Mesenchymal stem cell (in vitro differentiated cells and primary cell): Measurements from ENCODE around the gene KDF1.
"Not testable (repeated sequence)": the region's sequence is repeated elsewhere in the genome, so short reads cannot be mapped to it uniquely, and the experiment has no call there.

ENCODE experiments used
- DNase-seq: peaks from one replicate; pipeline ENCODE4 v3.0.0-alpha.2; 2013
- H2AFZ ChIP-seq: one replicate; pipeline ENCODE4 v1.6.1; 2013; ENCODE audit warnings: low read depth, mild to moderate bottlenecking, control low read depth, inconsistent platforms, low read length, moderate library complexity
- H2AK5ac ChIP-seq: 2 replicates; pipeline ENCODE4 v1.6.1; 2013; ENCODE audit warnings: low read length, moderate library complexity, mild to moderate bottlenecking, inconsistent platforms; ENCODE audit not compliant: severe bottlenecking
- H2BK120ac ChIP-seq: one replicate; pipeline ENCODE4 v1.6.1; 2013; ENCODE audit warnings: low read depth, mild to moderate bottlenecking, inconsistent platforms, low read length, moderate library complexity
- H2BK12ac ChIP-seq, 2 experiments: one replicate each; pipeline ENCODE4 v1.6.1; 2013; ENCODE audit warnings: inconsistent platforms in 2 of 2, low read length in 2 of 2, mild to moderate bottlenecking in 2 of 2, moderate library complexity in 2 of 2, control low read depth in 1 of 2
- H2BK15ac ChIP-seq: one replicate; pipeline ENCODE4 v1.6.1; 2013; ENCODE audit warnings: mild to moderate bottlenecking, low read depth, inconsistent platforms; ENCODE audit not compliant: poor library complexity, severe bottlenecking
- H2BK5ac ChIP-seq: 2 replicates; pipeline ENCODE4 v1.6.1; 2013; ENCODE audit warnings: low read depth, mild to moderate bottlenecking, low read length, control low read depth, inconsistent platforms; ENCODE audit not compliant: poor library complexity, severe bottlenecking
- H3K14ac ChIP-seq, 2 experiments: one replicate each; pipeline ENCODE4 v1.6.1; 2013; ENCODE audit warnings: inconsistent platforms in 2 of 2, low read length in 2 of 2, control low read depth in 1 of 2, mild to moderate bottlenecking in 1 of 2, moderate library complexity in 1 of 2
- H3K18ac ChIP-seq, 2 experiments: one replicate each; pipeline ENCODE4 v1.6.1; 2013; ENCODE audit warnings: inconsistent platforms in 2 of 2, low read length in 2 of 2, control low read depth in 1 of 2, low read depth in 1 of 2, mild to moderate bottlenecking in 1 of 2
- H3K23ac ChIP-seq, 2 experiments: one replicate each; pipeline ENCODE4 v1.6.1; 2013; ENCODE audit warnings: inconsistent platforms in 2 of 2, low read length in 2 of 2, mild to moderate bottlenecking in 2 of 2, moderate library complexity in 2 of 2, control low read depth in 1 of 2
- H3K27ac ChIP-seq: 2 replicates; pipeline ENCODE4 v1.5.1; 2013; ENCODE audit warnings: mild to moderate bottlenecking, moderate library complexity, low read length, control low read depth, inconsistent platforms; ENCODE audit not compliant: poor library complexity, severe bottlenecking
- H3K27me3 ChIP-seq, 2 experiments: 2 replicates each; pipeline versions ENCODE4 v1.6.1 to v1.7.0; 2013; ENCODE audit warnings: low read length in 2 of 2, mild to moderate bottlenecking in 2 of 2, moderate library complexity in 2 of 2, control low read depth in 1 of 2, inconsistent platforms in 1 of 2; ENCODE audit not compliant: control insufficient read depth in 1 of 2, insufficient read depth in 1 of 2
- H3K36me3 ChIP-seq, 2 experiments: 2 replicates each; pipeline versions ENCODE4 v1.6.1 to v1.7.0; 2013; ENCODE audit warnings: low read length in 2 of 2, control low read depth in 1 of 2, inconsistent platforms in 1 of 2, low read depth in 1 of 2, mild to moderate bottlenecking in 1 of 2; ENCODE audit not compliant: insufficient read depth in 2 of 2, control insufficient read depth in 1 of 2
- H3K4ac ChIP-seq, 2 experiments: one replicate each; pipeline ENCODE4 v1.6.1; 2013; ENCODE audit warnings: inconsistent platforms in 2 of 2, low read length in 2 of 2, mild to moderate bottlenecking in 2 of 2, moderate library complexity in 2 of 2, control low read depth in 1 of 2, low read depth in 1 of 2
- H3K4me1 ChIP-seq: 2 replicates; pipeline ENCODE4 v1.6.1; 2013; ENCODE audit warnings: low read depth, low read length, control low read depth; ENCODE audit not compliant: control insufficient read depth, insufficient read depth
- H3K4me2 ChIP-seq: 2 replicates; pipeline ENCODE4 v1.6.1; 2013; ENCODE audit warnings: low read length, mild to moderate bottlenecking, inconsistent platforms; ENCODE audit not compliant: poor library complexity, severe bottlenecking
- H3K4me3 ChIP-seq, 2 experiments: 2 replicates each; pipeline versions ENCODE4 v1.5.1 to v1.7.0; 2013; ENCODE audit warnings: low read length in 2 of 2, mild to moderate bottlenecking in 2 of 2, control low read depth in 1 of 2, low read depth in 1 of 2; ENCODE audit not compliant: insufficient read depth in 1 of 2
- H3K79me1 ChIP-seq: replicated peaks from 2 replicates; pipeline ENCODE4 v1.6.1; 2013; ENCODE audit warnings: mild to moderate bottlenecking, control low read depth, low read length, inconsistent platforms; ENCODE audit not compliant: poor library complexity, severe bottlenecking
- H3K9ac ChIP-seq: 2 replicates; pipeline ENCODE4 v1.7.0; 2013; ENCODE audit warnings: mild to moderate bottlenecking, low read length, moderate library complexity
- H3K9me3 ChIP-seq: 2 replicates; pipeline ENCODE4 v1.7.0; 2013; ENCODE audit warnings: mild to moderate bottlenecking, low read length; ENCODE audit not compliant: control insufficient read depth
- H4K8ac ChIP-seq: one replicate; pipeline ENCODE4 v1.6.1; 2013; ENCODE audit warnings: inconsistent platforms, mild to moderate bottlenecking, low read length, moderate library complexity
- H4K91ac ChIP-seq: one replicate; pipeline ENCODE4 v1.6.1; 2013; ENCODE audit warnings: mild to moderate bottlenecking, low read length, inconsistent platforms
- WGBS: methylation state at CpG from one replicate; pipeline ENCODE4 v1.1.7; 2013; ENCODE audit warnings: mixed read lengths; 5-methylcytosine and 5-hydroxymethylcytosine counted together

KDF1 gene

GRCh38 chr1:26950602-26951001 is 9.7 kb downstream of the KDF1 start:
- Histone ChIP-seq H3K4me3 (no peak overlapping the region), H4K91ac (no peak overlapping the region), H3K4ac (no peak overlapping the region), H3K9me3 (no peaks in the 10 kb centered on the region), H2AFZ (no peak overlapping the region), H4K8ac (no peak overlapping the region), H3K4me1 (peaks cover 5% of the 10 kb centered on the region), H3K23ac (no peak overlapping the region), H3K9ac (no peak overlapping the region), H3K14ac (no peak overlapping the region), H2BK5ac (no peak overlapping the region), H2BK15ac (no peak overlapping the region), H3K18ac (no peak overlapping the region), H3K36me3 (peaks cover 18 to 25% of the 10 kb centered on the region in 2 experiments), H2AK5ac (no peak overlapping the region), H2BK120ac (no peak overlapping the region), H3K27ac (no peak overlapping the region), H2BK12ac (no peak overlapping the region), H3K4me2 (no peak overlapping the region), H3K27me3 (no peaks in the 10 kb centered on the region), H3K79me1 (no peaks in the 10 kb centered on the region)
- 87% methylated on average over 8 of the region's 8 CpGs for WGBS
- no peak for DNase-seq

GRCh38 chr1:26949926-26950319 is 10.3 kb downstream of the KDF1 start:
- no peak overlapping the region for H2BK12ac ChIP-seq
- WGBS: 75% methylated on average over 3 of the region's 3 CpGs
- H3K14ac ChIP-seq: no peak overlapping the region
- no peak overlapping the region for H3K23ac ChIP-seq
- DNase-seq: no peak
- no peak overlapping the region for H2BK15ac ChIP-seq
- no peak overlapping the region for H2AFZ ChIP-seq
- no peaks in the 10 kb centered on the region for H3K9me3 ChIP-seq
- no peak overlapping the region for H2BK120ac ChIP-seq
- H3K36me3 ChIP-seq: peaks cover 24 to 31% of the 10 kb centered on the region in 2 experiments
- no peak overlapping the region for H3K18ac ChIP-seq
- no peak overlapping the region for H4K91ac ChIP-seq
- no peak overlapping the region for H4K8ac ChIP-seq
- H3K27ac ChIP-seq: no peak overlapping the region
- H3K4me3 ChIP-seq: no peak overlapping the region
- H3K9ac ChIP-seq: no peak overlapping the region
- H3K4me1 ChIP-seq: peaks cover 5% of the 10 kb centered on the region
- no peak overlapping the region for H3K4ac ChIP-seq
- H2BK5ac ChIP-seq: no peak overlapping the region
- H2AK5ac ChIP-seq: no peak overlapping the region
- peaks cover 2% of the 10 kb centered on the region for H3K79me1 ChIP-seq
- H3K27me3 ChIP-seq: no peaks in the 10 kb centered on the region
- H3K4me2 ChIP-seq: no peak overlapping the region

- Histone ChIP-seq H3K4ac (no peak overlapping the region), H2BK5ac (no peak overlapping the region), H3K9ac (no peak overlapping the region), H2AK5ac (no peak overlapping the region), H2AFZ (no peak overlapping the region), H2BK12ac (no peak overlapping the region), H3K23ac (no peak overlapping the region), H2BK15ac (no peak overlapping the region), H3K4me3 (no peak overlapping the region), H3K36me3 (peaks cover 30 to 37% of the 10 kb centered on the region in 2 experiments), H3K14ac (no peak overlapping the region), H2BK120ac (no peak overlapping the region), H3K4me2 (no peak overlapping the region), H4K91ac (no peak overlapping the region), H3K4me1 (peaks cover 5% of the 10 kb centered on the region), H4K8ac (no peak overlapping the region), H3K9me3 (no peaks in the 10 kb centered on the region), H3K79me1 (peaks cover 2% of the 10 kb centered on the region), H3K27ac (no peak overlapping the region), H3K27me3 (no peaks in the 10 kb centered on the region), H3K18ac (no peak overlapping the region)
- DNase-seq: no peak
- WGBS: 100% methylated on average over 1 of the region's 1 CpG
Measured at GRCh38 chr1:26949266-26949925, 10.9 kb downstream of the KDF1 start.

- not testable (repeated sequence) for H3K18ac ChIP-seq, H3K14ac ChIP-seq, H3K23ac ChIP-seq, H3K9ac ChIP-seq, DNase-seq, H3K4me2 ChIP-seq, H3K4me1 ChIP-seq, H4K8ac ChIP-seq, H3K4ac ChIP-seq, H2BK12ac ChIP-seq, H2BK5ac ChIP-seq, H3K79me1 ChIP-seq, H3K9me3 ChIP-seq, H2BK120ac ChIP-seq, H2AFZ ChIP-seq, H3K4me3 ChIP-seq, H2BK15ac ChIP-seq, H3K27me3 ChIP-seq, H4K91ac ChIP-seq, H3K27ac ChIP-seq, H2AK5ac ChIP-seq
- H3K36me3 ChIP-seq: peaks cover 37 to 43% of the 10 kb centered on the region in 2 experiments
- WGBS: 98% methylated on average over 16 of the region's 16 CpGs
Measured at GRCh38 chr1:26948725-26949057, 11.6 kb downstream of the KDF1 start.
